Measurements from ENCODE around the gene LDHAL6A. TPM values are rescaled to one million over a fixed set of nuclear protein-coding genes. Genes with fewer than 3 reads are reported as not detected.

The LDHAL6A gene
- total RNA-seq, 1 donor from 2014 or later, result not detected

- Mint-ChIP-seq H3K27ac (ENCODE audit: unreplicated experiment) (no peak overlapping the region), H3K9me3 (ENCODE audit: unreplicated experiment) (no peaks in the 10 kb centered on the region), H3K4me1 (ENCODE audit: unreplicated experiment) (no peaks in the 10 kb centered on the region), H3K27me3 (ENCODE audit: unreplicated experiment) (no peaks in the 10 kb centered on the region), H3K4me3 (ENCODE audit: unreplicated experiment) (no peak overlapping the region), H3K36me3 (ENCODE audit: low read depth, unreplicated experiment) (peaks cover 15% of the 10 kb centered on the region)
- DNase-seq (ENCODE audit: low spot score), result no peak
- no peak for TF ChIP-seq CTCF (IDR thresholded peaks at IDR 0.05; ENCODE audit: unreplicated experiment)
These were observed 46.0 kb downstream of the LDHAL6A start for GRCh38 chr11:18501629-18502028.

- DNase-seq (ENCODE audit: low spot score), result no peak
- no peaks in the 10 kb centered on the region for H3K9me3 Mint-ChIP-seq (ENCODE audit: unreplicated experiment)
- H3K4me3 Mint-ChIP-seq (ENCODE audit: unreplicated experiment), result no peak overlapping the region
- no peak for TF ChIP-seq CTCF (IDR thresholded peaks at IDR 0.05; ENCODE audit: unreplicated experiment)
- H3K36me3 Mint-ChIP-seq (ENCODE audit: low read depth, unreplicated experiment), result peaks cover 15% of the 10 kb centered on the region
- H3K4me1 Mint-ChIP-seq (ENCODE audit: unreplicated experiment), result no peaks in the 10 kb centered on the region
- no peak overlapping the region for H3K27ac Mint-ChIP-seq (ENCODE audit: unreplicated experiment)
- H3K27me3 Mint-ChIP-seq (ENCODE audit: unreplicated experiment), result no peaks in the 10 kb centered on the region
These were observed 46.7 kb downstream of the LDHAL6A start for GRCh38 chr11:18502352-18502751.

GRCh38 chr11:18521122-18521521 lies 65.5 kb downstream of the LDHAL6A start:
- Mint-ChIP-seq H3K27ac (ENCODE audit: unreplicated experiment) (no peak overlapping the region), H3K4me1 (ENCODE audit: unreplicated experiment) (peaks cover 7% of the 10 kb centered on the region), H3K27me3 (ENCODE audit: unreplicated experiment) (peaks cover 3% of the 10 kb centered on the region), H3K4me3 (ENCODE audit: unreplicated experiment) (no peak overlapping the region), H3K9me3 (ENCODE audit: unreplicated experiment) (no peaks in the 10 kb centered on the region), H3K36me3 (ENCODE audit: low read depth, unreplicated experiment) (peaks cover 13% of the 10 kb centered on the region)
- no peak for DNase-seq (ENCODE audit: low spot score)
- no peak for TF ChIP-seq CTCF (IDR thresholded peaks at IDR 0.05; ENCODE audit: unreplicated experiment)

GRCh38 chr11:18522388-18522787 lies 66.7 kb downstream of the LDHAL6A start:
- Mint-ChIP-seq H3K4me3 (ENCODE audit: unreplicated experiment) (peak overlapping the region; percentile 56), H3K27ac (ENCODE audit: unreplicated experiment) (peak overlapping the region; percentile 3), H3K27me3 (ENCODE audit: unreplicated experiment) (peaks cover 10% of the 10 kb centered on the region), H3K4me1 (ENCODE audit: unreplicated experiment) (peaks cover 14% of the 10 kb centered on the region), H3K36me3 (ENCODE audit: low read depth, unreplicated experiment) (peaks cover 14% of the 10 kb centered on the region), H3K9me3 (ENCODE audit: unreplicated experiment) (no peaks in the 10 kb centered on the region)
- DNase-seq (ENCODE audit: low spot score), result no peak
- TF ChIP-seq CTCF (IDR thresholded peaks at IDR 0.05; ENCODE audit: unreplicated experiment), result no peak

GRCh38 chr11:18523084-18523483 lies 67.4 kb downstream of the LDHAL6A start:
- no peak for DNase-seq (ENCODE audit: low spot score)
- Mint-ChIP-seq H3K4me3 (ENCODE audit: unreplicated experiment) (no peak overlapping the region), H3K9me3 (ENCODE audit: unreplicated experiment) (no peaks in the 10 kb centered on the region), H3K27me3 (ENCODE audit: unreplicated experiment) (peaks cover 11% of the 10 kb centered on the region), H3K4me1 (ENCODE audit: unreplicated experiment) (peaks cover 20% of the 10 kb centered on the region), H3K36me3 (ENCODE audit: low read depth, unreplicated experiment) (peaks cover 14% of the 10 kb centered on the region), H3K27ac (ENCODE audit: unreplicated experiment) (peak overlapping the region; percentile 25)
- no peak for TF ChIP-seq CTCF (IDR thresholded peaks at IDR 0.05; ENCODE audit: unreplicated experiment)
